HepG2 (cell line): ENCODE results near the gene CACNA2D3.

Experiments
- CREB1 ChIP-seq, 2 experiments: fragments of 450-650 bp in 1 of 2; IDR thresholded peaks; 2 replicates each; pipeline ENCODE4 v1.6.1; 2016 to 2017; ENCODE audit warnings: control low read depth in 1 of 2, mild to moderate bottlenecking in 1 of 2, missing compliant biosample characterization in 1 of 2, missing genetic modification characterization in 1 of 2
- CTCF ChIP-seq: sonication (generic); formaldehyde crosslinking; IDR thresholded peaks from 2 replicates; pipeline ENCODE4 v1.5.0; 2020; ENCODE audit warnings: mild to moderate bottlenecking, missing genetic modification reagents, moderate library complexity
- ESRRA ChIP-seq: sonication (generic); formaldehyde crosslinking; IDR thresholded peaks from 2 replicates; pipeline ENCODE4 v1.5.1; 2020; ENCODE audit warnings: mild to moderate bottlenecking, low read depth, missing genetic modification reagents
- FOXP1 ChIP-seq, 2 experiments: fragments of 450-650 bp in 1 of 2; IDR thresholded peaks; 2 replicates each; pipeline ENCODE4 v1.6.1; 2017 to 2018; ENCODE audit warnings: antibody characterized with exemption in 1 of 2
- HDAC2 ChIP-seq: sonication (generic); formaldehyde crosslinking; IDR thresholded peaks from 2 replicates; pipeline ENCODE4 v1.4.0; 2020; ENCODE audit warnings: missing genetic modification reagents
- HIVEP1 ChIP-seq: sonication (generic); formaldehyde crosslinking; IDR thresholded peaks from 2 replicates; pipeline ENCODE4 v1.4.0; 2020; ENCODE audit warnings: mild to moderate bottlenecking, missing genetic modification reagents
- MYNN ChIP-seq: sonication (generic); formaldehyde crosslinking; IDR thresholded peaks from 2 replicates; pipeline ENCODE4 v1.4.0; 2020; ENCODE audit warnings: mild to moderate bottlenecking, low read depth, missing genetic modification reagents
- NFE2L2 ChIP-seq: fragments of 150-350 bp; IDR thresholded peaks from 2 replicates; pipeline ENCODE4 v1.6.1; 2014; ENCODE audit warnings: low read length
- PRMT3 ChIP-seq: sonication (generic); formaldehyde crosslinking; IDR thresholded peaks from 2 replicates; pipeline ENCODE4 v1.8.1; 2022; ENCODE audit warnings: low read depth, mild to moderate bottlenecking, moderate library complexity, missing genetic modification reagents, borderline replicate concordance
- RAD51 ChIP-seq: fragments of 450-650 bp; IDR thresholded peaks from 2 replicates; pipeline ENCODE4 v1.6.1; 2016; ENCODE audit warnings: borderline replicate concordance
- TAF15 ChIP-seq: fragments of 200-400 bp; formaldehyde crosslinking; IDR thresholded peaks from one replicate; pipeline ENCODE4 v1.6.1; 2018; ENCODE audit warnings: mild to moderate bottlenecking, low read depth, low read length; ENCODE audit not compliant: poor library complexity, severe bottlenecking
- ZNF281 ChIP-seq: sonication (generic); formaldehyde crosslinking; IDR thresholded peaks from 2 replicates; pipeline ENCODE4 v1.4.0; 2020; ENCODE audit warnings: missing genetic modification reagents, borderline replicate concordance
- ZNF703 ChIP-seq: sonication (generic); formaldehyde crosslinking; IDR thresholded peaks from 2 replicates; pipeline ENCODE4 v1.5.1; 2020; ENCODE audit warnings: missing genetic modification reagents, mild to moderate bottlenecking, moderate library complexity, borderline replicate concordance
- TF ChIP-seq, protein P1 (sequence below): sonication (generic); formaldehyde crosslinking; conservative IDR thresholded peaks from 2 replicates; pipeline ENCODE4 v1.4.0; 2020; ENCODE audit warnings: missing genetic modification reagents

GRCh38 chr3:54353546-54353945 is 231.2 kb downstream of the CACNA2D3 start:
- TF ChIP-seq RAD51 (no peak), PRMT3 (no peak), ESRRA (CRISPR knock-in tag) (no peak), CTCF (no peak), ZNF703 (no peak), TAF15 (no peak), NFE2L2 (no peak), ZNF281 (CRISPR knock-in tag) (no peak), HDAC2 (CRISPR knock-in tag) (no peak), FOXP1 (IDR thresholded peaks at IDR 0.05) (no peak), FOXP1 (CRISPR knock-in tag; IDR thresholded peaks at IDR 0.05) (no peak), CREB1 (IDR thresholded peaks at IDR 0.05) (no peak), CREB1 (CRISPR knock-in tag; IDR thresholded peaks at IDR 0.05) (no peak), HIVEP1 (no peak), MYNN (CRISPR knock-in tag) (no peak)
- TF ChIP-seq, protein P1, sequence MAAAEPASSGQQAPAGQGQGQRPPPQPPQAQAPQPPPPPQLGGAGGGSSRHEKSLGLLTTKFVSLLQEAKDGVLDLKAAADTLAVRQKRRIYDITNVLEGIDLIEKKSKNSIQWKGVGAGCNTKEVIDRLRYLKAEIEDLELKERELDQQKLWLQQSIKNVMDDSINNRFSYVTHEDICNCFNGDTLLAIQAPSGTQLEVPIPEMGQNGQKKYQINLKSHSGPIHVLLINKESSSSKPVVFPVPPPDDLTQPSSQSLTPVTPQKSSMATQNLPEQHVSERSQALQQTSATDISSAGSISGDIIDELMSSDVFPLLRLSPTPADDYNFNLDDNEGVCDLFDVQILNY (CRISPR knock-in tag), result no peak
